Measurements from ENCODE around the gene SERPINC1. TPM values are rescaled to one million over a fixed set of nuclear protein-coding genes. Genes with fewer than 3 reads are reported as not detected.

SERPINC1 gene
- total and polyA plus RNA-seq, 2 of the 13 experiments (the other 11 are each of a cell fraction or from before 2014, with no cell fraction given): 142 to 205 TPM

DNA sequence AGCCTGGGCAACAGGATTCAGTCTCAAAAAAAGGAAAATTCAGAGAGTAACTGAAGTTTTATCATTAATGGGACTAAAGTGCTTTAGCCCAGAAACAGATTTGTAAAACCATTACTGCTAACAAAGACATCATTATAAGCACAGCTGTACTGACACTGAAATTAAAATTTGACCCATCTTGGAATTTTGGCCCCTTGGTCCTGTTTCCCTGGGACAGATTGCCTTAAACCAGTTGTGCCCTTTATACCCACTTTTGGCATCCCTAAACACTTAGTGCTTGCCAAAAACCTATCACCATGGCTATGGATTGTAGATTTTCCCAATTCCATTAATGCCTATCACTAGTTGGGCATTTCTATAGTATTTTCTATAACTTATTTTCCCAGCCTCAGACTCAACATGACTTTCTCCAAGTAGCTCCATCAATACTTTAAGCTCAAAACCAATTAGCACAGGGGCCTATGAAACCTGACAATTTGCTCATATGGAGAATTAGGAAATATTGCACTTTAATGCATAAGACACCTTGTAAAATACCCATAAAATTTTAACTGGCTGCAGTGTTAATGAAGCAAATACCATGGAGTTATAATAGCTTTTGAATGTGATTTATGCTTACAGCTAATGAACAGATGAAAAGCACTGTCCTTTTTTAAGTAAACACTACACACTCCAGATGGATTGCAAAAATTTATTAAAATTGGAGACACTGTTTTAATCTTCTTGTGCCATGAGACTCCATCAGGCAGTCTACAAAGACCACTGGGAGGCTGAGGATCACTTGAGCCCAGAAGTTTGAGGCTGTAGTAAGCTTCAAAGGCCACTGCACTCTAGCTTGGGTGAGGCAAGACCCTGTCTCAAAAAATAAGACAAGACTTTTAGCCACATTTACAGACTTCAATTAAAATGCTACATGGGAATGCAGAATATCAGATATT, 53.6 kb downstream of the SERPINC1 start:
- FAIRE-seq: no peak
- POLR2A ChIA-PET: no interaction called here
- no TSS peak for BruUV-seq (replicated peaks)
- TF ChIP-seq TBX3 (IDR thresholded peaks at IDR 0.05; ENCODE audit: borderline replicate concordance) (no peak), NR2F6 (IDR thresholded peaks at IDR 0.05) (no peak), NR2F6 (CRISPR knock-in tag; IDR thresholded peaks at IDR 0.05) (no peak), ZZZ3 (CRISPR knock-in tag; IDR thresholded peaks at IDR 0.05; ENCODE audit: borderline replicate concordance) (no peak), DMAP1 (CRISPR knock-in tag; IDR thresholded peaks at IDR 0.05) (no peak), ZNF20 (CRISPR knock-in tag; IDR thresholded peaks at IDR 0.05) (no peak), ZKSCAN8 (CRISPR knock-in tag; IDR thresholded peaks at IDR 0.05; ENCODE audit: borderline replicate concordance) (no peak), HNRNPUL1 (IDR thresholded peaks at IDR 0.05; ENCODE audit: low read depth, low read length) (no peak), KDM6A (CRISPR knock-in tag; IDR thresholded peaks at IDR 0.05; ENCODE audit: low read depth) (no peak), PHF8 (CRISPR knock-in tag; IDR thresholded peaks at IDR 0.05) (no peak), PAF1 (CRISPR knock-in tag; IDR thresholded peaks at IDR 0.05) (peak; percentile 66; the same call in 1 of the 2 replicates), RORA (CRISPR knock-in tag; IDR thresholded peaks at IDR 0.05) (no peak), JDP2 (CRISPR knock-in tag; IDR thresholded peaks at IDR 0.05; ENCODE audit: borderline replicate concordance) (no peak), POLR2AphosphoS5 (IDR thresholded peaks at IDR 0.05; ENCODE audit: low read depth, low read length) (peak; percentile 68), SSRP1 (CRISPR knock-in tag; IDR thresholded peaks at IDR 0.05) (peak; percentile 61; the same call in 1 of the 2 replicates)
- TF ChIP-seq, protein P1, sequence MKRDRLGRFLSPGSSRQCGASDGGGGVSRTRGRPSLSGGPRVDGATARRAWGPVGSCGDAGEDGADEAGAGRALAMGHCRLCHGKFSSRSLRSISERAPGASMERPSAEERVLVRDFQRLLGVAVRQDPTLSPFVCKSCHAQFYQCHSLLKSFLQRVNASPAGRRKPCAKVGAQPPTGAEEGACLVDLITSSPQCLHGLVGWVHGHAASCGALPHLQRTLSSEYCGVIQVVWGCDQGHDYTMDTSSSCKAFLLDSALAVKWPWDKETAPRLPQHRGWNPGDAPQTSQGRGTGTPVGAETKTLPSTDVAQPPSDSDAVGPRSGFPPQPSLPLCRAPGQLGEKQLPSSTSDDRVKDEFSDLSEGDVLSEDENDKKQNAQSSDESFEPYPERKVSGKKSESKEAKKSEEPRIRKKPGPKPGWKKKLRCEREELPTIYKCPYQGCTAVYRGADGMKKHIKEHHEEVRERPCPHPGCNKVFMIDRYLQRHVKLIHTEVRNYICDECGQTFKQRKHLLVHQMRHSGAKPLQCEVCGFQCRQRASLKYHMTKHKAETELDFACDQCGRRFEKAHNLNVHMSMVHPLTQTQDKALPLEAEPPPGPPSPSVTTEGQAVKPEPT (CRISPR knock-in tag; IDR thresholded peaks at IDR 0.05; ENCODE audit: low read depth): no peak
- TF ChIP-seq, protein P2, sequence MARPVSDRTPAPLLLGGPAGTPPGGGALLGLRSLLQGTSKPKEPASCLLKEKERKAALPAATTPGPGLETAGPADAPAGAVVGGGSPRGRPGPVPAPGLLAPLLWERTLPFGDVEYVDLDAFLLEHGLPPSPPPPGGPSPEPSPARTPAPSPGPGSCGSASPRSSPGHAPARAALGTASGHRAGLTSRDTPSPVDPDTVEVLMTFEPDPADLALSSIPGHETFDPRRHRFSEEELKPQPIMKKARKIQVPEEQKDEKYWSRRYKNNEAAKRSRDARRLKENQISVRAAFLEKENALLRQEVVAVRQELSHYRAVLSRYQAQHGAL (CRISPR knock-in tag; IDR thresholded peaks at IDR 0.05; ENCODE audit: not compliant biosample characterization): no peak
- TF ChIP-seq, protein P3, sequence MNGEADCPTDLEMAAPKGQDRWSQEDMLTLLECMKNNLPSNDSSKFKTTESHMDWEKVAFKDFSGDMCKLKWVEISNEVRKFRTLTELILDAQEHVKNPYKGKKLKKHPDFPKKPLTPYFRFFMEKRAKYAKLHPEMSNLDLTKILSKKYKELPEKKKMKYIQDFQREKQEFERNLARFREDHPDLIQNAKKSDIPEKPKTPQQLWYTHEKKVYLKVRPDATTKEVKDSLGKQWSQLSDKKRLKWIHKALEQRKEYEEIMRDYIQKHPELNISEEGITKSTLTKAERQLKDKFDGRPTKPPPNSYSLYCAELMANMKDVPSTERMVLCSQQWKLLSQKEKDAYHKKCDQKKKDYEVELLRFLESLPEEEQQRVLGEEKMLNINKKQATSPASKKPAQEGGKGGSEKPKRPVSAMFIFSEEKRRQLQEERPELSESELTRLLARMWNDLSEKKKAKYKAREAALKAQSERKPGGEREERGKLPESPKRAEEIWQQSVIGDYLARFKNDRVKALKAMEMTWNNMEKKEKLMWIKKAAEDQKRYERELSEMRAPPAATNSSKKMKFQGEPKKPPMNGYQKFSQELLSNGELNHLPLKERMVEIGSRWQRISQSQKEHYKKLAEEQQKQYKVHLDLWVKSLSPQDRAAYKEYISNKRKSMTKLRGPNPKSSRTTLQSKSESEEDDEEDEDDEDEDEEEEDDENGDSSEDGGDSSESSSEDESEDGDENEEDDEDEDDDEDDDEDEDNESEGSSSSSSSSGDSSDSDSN (CRISPR knock-in tag; IDR thresholded peaks at IDR 0.05): no peak
- TF ChIP-seq, protein P4, sequence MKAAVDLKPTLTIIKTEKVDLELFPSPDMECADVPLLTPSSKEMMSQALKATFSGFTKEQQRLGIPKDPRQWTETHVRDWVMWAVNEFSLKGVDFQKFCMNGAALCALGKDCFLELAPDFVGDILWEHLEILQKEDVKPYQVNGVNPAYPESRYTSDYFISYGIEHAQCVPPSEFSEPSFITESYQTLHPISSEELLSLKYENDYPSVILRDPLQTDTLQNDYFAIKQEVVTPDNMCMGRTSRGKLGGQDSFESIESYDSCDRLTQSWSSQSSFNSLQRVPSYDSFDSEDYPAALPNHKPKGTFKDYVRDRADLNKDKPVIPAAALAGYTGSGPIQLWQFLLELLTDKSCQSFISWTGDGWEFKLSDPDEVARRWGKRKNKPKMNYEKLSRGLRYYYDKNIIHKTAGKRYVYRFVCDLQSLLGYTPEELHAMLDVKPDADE (CRISPR knock-in tag; IDR thresholded peaks at IDR 0.05): no peak

More for the DNA sequence above, 53.6 kb downstream of the SERPINC1 start:
- no peak for DNase-seq (ENCODE audit: low spot score)
- H4K20me1 ChIP-seq (ENCODE audit: insufficient read depth, low read length): peaks cover 38% of the 10 kb centered on the region
- peaks cover 26% of the 10 kb centered on the region for H3K4me1 ChIP-seq (ENCODE audit: insufficient read depth, low read length)
- intact Hi-C loops (cut with micrococcal nuclease; ENCODE audit: unreplicated experiment) (no loop called here), in situ Hi-C loops (cut with HindIII; ENCODE audit: extremely low pct_ligation_motif_present, low pct_unique_long_range_greater_than_20kb) (loop anchor here (10.0 kb wide), 1 partner anchor 211 kb away; no protein-coding TSS in a partner anchor)
- no peak overlapping the region for H2AFZ ChIP-seq (ENCODE audit: low read length)
- H3K9ac ChIP-seq (ENCODE audit: insufficient read depth, low read depth, low read length): no peak overlapping the region
- H3K27ac ChIP-seq (ENCODE audit: extremely low read length, insufficient read depth, low read length): peak overlapping the region; percentile 9
- H3K27me3 ChIP-seq (ENCODE audit: control insufficient read depth in 1 of 2, insufficient read depth in 2 of 2, low read length in 2 of 2): no peaks in the 10 kb centered on the region; a peak in 1 of 5 replicates
- peaks cover 24% of the 10 kb centered on the region for H3K79me2 ChIP-seq (ENCODE audit: insufficient read depth, low read length)
- H3K36me3 ChIP-seq (replicated peaks in 1 of 2; ENCODE audit: control insufficient read depth in 1 of 2, insufficient read depth in 2 of 2, low read length in 2 of 2): peaks cover 4 to 37% of the 10 kb centered on the region in 2 experiments
- no peaks in the 10 kb centered on the region for H3K9me3 ChIP-seq (ENCODE audit: low read length)
- no peak overlapping the region for H3K4me3 ChIP-seq (replicated peaks in 1 of 3; ENCODE audit: insufficient read depth in 1 of 3, low read depth in 2 of 3, low read length in 3 of 3)
- no peak for ATAC-seq
- H3K4me2 ChIP-seq (ENCODE audit: low read depth, low read length): no peak overlapping the region
- CTCF ChIA-PET (ENCODE audit: low intra/inter-chr PET ratio, low total read pairs): no interaction called here

All from HepG2 (cell line).